Breast epithelium (tissue), 3 donors: ENCODE results near the gene PRR33.
"Not testable (repeated sequence)": the region's sequence is repeated elsewhere in the genome, so short reads cannot be mapped to it uniquely, and the experiment has no call there.

Experiments used
- POLR2A ChIP-seq: fragments of 450-650 bp; IDR thresholded peaks from one replicate; pipeline ENCODE4 v1.6.1; 2016; ENCODE audit warnings: antibody characterized with exemption, mild to moderate bottlenecking, moderate library complexity
- POLR2AphosphoS5 ChIP-seq, 3 donors: sonication (generic); formaldehyde crosslinking; IDR thresholded peaks; one replicate each; pipeline ENCODE4 v1.6.1; 2017; ENCODE audit warnings: antibody characterized with exemption in 3 of 3
- TF ChIP-seq, protein P1 (sequence below), 3 donors: fragments of 450-650 bp; IDR thresholded peaks; one replicate each; pipeline ENCODE4 v1.5.1; 2016 to 2017; ENCODE audit warnings: antibody characterized with exemption in 3 of 3, mild to moderate bottlenecking in 3 of 3, moderate library complexity in 3 of 3

DNA sequence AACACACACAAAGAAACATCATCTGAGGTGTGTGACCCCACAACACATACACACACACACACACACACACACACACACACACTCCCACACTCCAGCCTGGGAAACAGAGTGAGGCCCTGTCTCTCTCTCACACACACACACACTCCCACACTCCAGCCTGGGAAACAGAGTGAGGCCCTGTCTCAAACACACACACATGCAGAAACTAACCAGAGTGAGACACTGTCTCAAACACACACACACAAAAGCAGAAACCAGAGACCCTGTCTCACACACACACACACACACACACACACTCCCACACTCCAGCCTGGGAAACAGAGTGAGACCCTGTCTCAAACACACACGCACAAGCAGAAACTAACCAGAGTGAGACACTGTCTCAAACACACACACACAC lies 48.1 kb upstream of the PRR33 start:
- TF ChIP-seq, protein P1, sequence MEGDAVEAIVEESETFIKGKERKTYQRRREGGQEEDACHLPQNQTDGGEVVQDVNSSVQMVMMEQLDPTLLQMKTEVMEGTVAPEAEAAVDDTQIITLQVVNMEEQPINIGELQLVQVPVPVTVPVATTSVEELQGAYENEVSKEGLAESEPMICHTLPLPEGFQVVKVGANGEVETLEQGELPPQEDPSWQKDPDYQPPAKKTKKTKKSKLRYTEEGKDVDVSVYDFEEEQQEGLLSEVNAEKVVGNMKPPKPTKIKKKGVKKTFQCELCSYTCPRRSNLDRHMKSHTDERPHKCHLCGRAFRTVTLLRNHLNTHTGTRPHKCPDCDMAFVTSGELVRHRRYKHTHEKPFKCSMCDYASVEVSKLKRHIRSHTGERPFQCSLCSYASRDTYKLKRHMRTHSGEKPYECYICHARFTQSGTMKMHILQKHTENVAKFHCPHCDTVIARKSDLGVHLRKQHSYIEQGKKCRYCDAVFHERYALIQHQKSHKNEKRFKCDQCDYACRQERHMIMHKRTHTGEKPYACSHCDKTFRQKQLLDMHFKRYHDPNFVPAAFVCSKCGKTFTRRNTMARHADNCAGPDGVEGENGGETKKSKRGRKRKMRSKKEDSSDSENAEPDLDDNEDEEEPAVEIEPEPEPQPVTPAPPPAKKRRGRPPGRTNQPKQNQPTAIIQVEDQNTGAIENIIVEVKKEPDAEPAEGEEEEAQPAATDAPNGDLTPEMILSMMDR (IDR thresholded peaks at IDR 0.05): not testable (repeated sequence)
- TF ChIP-seq POLR2A; POLR2AphosphoS5 (IDR thresholded peaks at IDR 0.05): not testable (repeated sequence)
